PC-9 (cell line): ENCODE data around the gene RAP1GAP2. TPM values are rescaled to one million over a fixed set of nuclear protein-coding genes. Genes with fewer than 3 reads are reported as not detected.

ENCODE experiments used
- BruUV-seq: library from RNA; stranded (reverse); fragments of 400-500 nt; replicated peaks from 2 replicates; lab custom pipeline; 2021; lab: Mats Ljungman, UMichigan
- CTCF ChIA-PET: fragments of 300-600 bp; sonication (Branson Sonifier 250); formaldehyde crosslinking; loops from one replicate; lab custom pipeline; 2022; ENCODE audit warnings: antibody characterized with exemption; lab: Charles Lee
- POLR2A ChIA-PET: fragments of 300-600 bp; sonication (Branson Sonifier 250); formaldehyde crosslinking; loops from one replicate; lab custom pipeline; 2022; ENCODE audit warnings: antibody characterized with exemption; ENCODE audit not compliant: unreplicated experiment; lab: Charles Lee
- DNase-seq, 2 experiments: peaks; one replicate each; pipeline versions ENCODE4 v3.0.0 to v3.0.0-alpha.2; 2015 to 2022; ENCODE audit warnings: mixed read lengths in 1 of 2
- H2AFZ ChIP-seq: fragments of 200-600 bp; sonication (generic); 2 replicates; pipeline ENCODE4 v1.8.1; 2017; ENCODE audit warnings: antibody characterized with exemption
- H3F3A ChIP-seq: fragments of 200-600 bp; sonication (generic); 2 replicates; pipeline ENCODE4 v1.8.1; 2017; ENCODE audit warnings: antibody characterized with exemption, mild to moderate bottlenecking, low read depth; ENCODE audit not compliant: insufficient read depth
- H3K27ac ChIP-seq: fragments of 200-600 bp; sonication (generic); 2 replicates; pipeline ENCODE4 v1.6.1; 2016; ENCODE audit warnings: mixed run types
- H3K27me3 ChIP-seq: fragments of 200-600 bp; sonication (generic); 2 replicates; pipeline ENCODE4 v1.6.1; 2016; ENCODE audit warnings: low read depth, mixed run types; ENCODE audit not compliant: insufficient read depth
- H3K36me3 ChIP-seq: fragments of 200-600 bp; sonication (generic); 2 replicates; pipeline ENCODE4 v1.6.1; 2016; ENCODE audit warnings: low read depth, mixed run types
- H3K4me1 ChIP-seq: fragments of 200-600 bp; sonication (generic); replicated peaks from 2 replicates; pipeline ENCODE4 v1.6.1; 2016; ENCODE audit warnings: mixed run types; ENCODE audit not compliant: insufficient read depth
- H3K4me2 ChIP-seq: fragments of 200-600 bp; sonication (generic); 2 replicates; pipeline ENCODE4 v1.6.1; 2017; ENCODE audit warnings: mixed run types
- H3K4me3 ChIP-seq: fragments of 200-600 bp; sonication (generic); 2 replicates; pipeline ENCODE4 v1.6.1; 2016; ENCODE audit warnings: mixed run types
- H3K79me2 ChIP-seq: fragments of 200-600 bp; sonication (generic); 2 replicates; pipeline ENCODE4 v1.6.1; 2017; ENCODE audit warnings: low read depth, mixed run types
- H3K9me2 ChIP-seq: fragments of 200-600 bp; sonication (generic); 2 replicates; pipeline ENCODE4 v1.8.1; 2017; ENCODE audit warnings: mild to moderate bottlenecking; ENCODE audit not compliant: insufficient read depth
- H3K9me3 ChIP-seq: fragments of 200-600 bp; sonication (generic); 2 replicates; pipeline ENCODE4 v1.8.1; 2016; ENCODE audit warnings: low read depth; ENCODE audit not compliant: insufficient read depth
- H4K20me1 ChIP-seq: fragments of 200-600 bp; sonication (generic); 2 replicates; pipeline ENCODE4 v1.8.1; 2017; ENCODE audit not compliant: insufficient read depth
- CTCF ChIP-seq: fragments of 200-600 bp; sonication (generic); conservative IDR thresholded peaks from 2 replicates; pipeline ENCODE4 v1.6.1; 2017; ENCODE audit warnings: mixed run types, antibody characterized with exemption, mild to moderate bottlenecking, moderate library complexity
- EZH2 ChIP-seq: fragments of 200-600 bp; sonication (generic); IDR thresholded peaks from 2 replicates; pipeline ENCODE4 v1.8.0; 2017; ENCODE audit warnings: antibody characterized with exemption, low read depth
- intact Hi-C: fragments of 100-400 bp; cut with micrococcal nuclease; formaldehyde crosslinking; loops from one replicate; pipeline ENCODE4 v1.10.0; 2022; ENCODE audit not compliant: unreplicated experiment
- total RNA-seq: library from RNA; stranded (reverse); gene quantifications from 2 replicates; pipeline ENCODE4 v1.2.3, GENCODE V29; 2021

Gene RAP1GAP2
- total RNA-seq, 1 experiment from 2014 or later: 10.1 TPM

- Histone ChIP-seq H3K27me3 (no peaks in the 10 kb centered on the region), H2AFZ (no peak overlapping the region), H3K27ac (no peak overlapping the region), H3K4me3 (no peak overlapping the region), H3K4me1 (peaks cover 10% of the 10 kb centered on the region; the same call in 1 of the 2 replicates), H3K9me2 (no peaks in the 10 kb centered on the region), H3K79me2 (no peaks in the 10 kb centered on the region), H4K20me1 (no peaks in the 10 kb centered on the region), H3K36me3 (no peaks in the 10 kb centered on the region), H3K9me3 (no peaks in the 10 kb centered on the region), H3K4me2 (no peak overlapping the region), H3F3A (no peaks in the 10 kb centered on the region)
- DNase-seq: no peak
- ChIA-PET POLR2A (no interaction called here), CTCF (interaction anchor here (0.9 kb wide), 1 partner anchor 15 kb away, joined by 4 read pairs; no protein-coding TSS in a partner anchor)
- no peak for TF ChIP-seq EZH2
- TF ChIP-seq CTCF: no peak
- BruUV-seq: no TSS peak
- intact Hi-C loops: no loop called here
Measured at GRCh38 chr17:2869604-2870003, 73.4 kb downstream of the RAP1GAP2 start.

DNA sequence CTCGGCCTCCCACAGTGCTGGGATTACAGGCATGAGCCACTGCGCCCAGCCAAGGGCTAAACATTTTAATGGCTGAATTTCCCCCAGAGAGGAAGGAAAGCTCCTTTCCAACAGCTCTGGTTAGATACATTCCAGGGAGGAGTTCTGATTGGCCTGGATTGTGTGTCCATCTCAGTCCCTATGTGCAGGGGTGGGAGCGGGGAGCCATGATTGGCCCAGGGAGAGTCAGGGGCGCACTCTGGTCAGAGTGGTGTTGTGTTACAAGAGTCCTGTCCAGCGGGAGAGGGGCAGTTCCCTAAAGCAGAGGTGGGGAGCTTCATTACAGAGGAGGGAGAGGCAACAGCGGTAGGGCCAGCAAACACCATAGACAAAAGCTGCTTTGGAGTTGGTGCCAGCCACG lies 75.0 kb downstream of the RAP1GAP2 start:
- no peaks in the 10 kb centered on the region for H3K27me3 ChIP-seq
- no peak overlapping the region for H3K4me2 ChIP-seq
- H4K20me1 ChIP-seq: no peaks in the 10 kb centered on the region
- no peak overlapping the region for H3K27ac ChIP-seq
- no TSS peak for BruUV-seq
- peaks cover 10% of the 10 kb centered on the region; the same call in 1 of the 2 replicates for H3K4me1 ChIP-seq
- ChIA-PET CTCF (no interaction called here), POLR2A (interaction anchor here (0.6 kb wide), 1 partner anchor 165 kb away, joined by 3 read pairs; no protein-coding TSS in a partner anchor)
- no peaks in the 10 kb centered on the region for H3K9me3 ChIP-seq
- no peak for DNase-seq
- H3K79me2 ChIP-seq: no peaks in the 10 kb centered on the region
- H3F3A ChIP-seq: no peaks in the 10 kb centered on the region
- intact Hi-C loops: no loop called here
- H3K4me3 ChIP-seq: no peak overlapping the region
- H3K9me2 ChIP-seq: no peaks in the 10 kb centered on the region
- TF ChIP-seq EZH2 (no peak), CTCF (no peak)
- no peak overlapping the region for H2AFZ ChIP-seq
- H3K36me3 ChIP-seq: no peaks in the 10 kb centered on the region

- H3K9me2 ChIP-seq: no peaks in the 10 kb centered on the region
- H3K27ac ChIP-seq: no peak overlapping the region
- no peaks in the 10 kb centered on the region for H3K79me2 ChIP-seq
- H3K4me1 ChIP-seq: peaks cover 10% of the 10 kb centered on the region; the same call in 1 of the 2 replicates
- H4K20me1 ChIP-seq: no peaks in the 10 kb centered on the region
- ChIA-PET CTCF (no interaction called here), POLR2A (interaction anchor here (0.6 kb wide), 1 partner anchor 166 kb away, joined by 3 read pairs; no protein-coding TSS in a partner anchor)
- no TSS peak for BruUV-seq
- DNase-seq: no peak
- H3K27me3 ChIP-seq: no peaks in the 10 kb centered on the region
- no peaks in the 10 kb centered on the region for H3K36me3 ChIP-seq
- H3F3A ChIP-seq: no peaks in the 10 kb centered on the region
- no peak overlapping the region for H2AFZ ChIP-seq
- no peaks in the 10 kb centered on the region for H3K9me3 ChIP-seq
- no peak overlapping the region for H3K4me2 ChIP-seq
- H3K4me3 ChIP-seq: no peak overlapping the region
- TF ChIP-seq CTCF (no peak), EZH2 (no peak)
- intact Hi-C loops: no loop called here
Measured at GRCh38 chr17:2871720-2872119, 75.5 kb downstream of the RAP1GAP2 start.
